ENCODE results near the gene HEATR1. TPM values are rescaled to one million over a fixed set of nuclear protein-coding genes. Genes with fewer than 3 reads are reported as not detected.

Gene HEATR1
- total RNA-seq, 1 donor from 2014 or later: 54.9 TPM

DNA sequence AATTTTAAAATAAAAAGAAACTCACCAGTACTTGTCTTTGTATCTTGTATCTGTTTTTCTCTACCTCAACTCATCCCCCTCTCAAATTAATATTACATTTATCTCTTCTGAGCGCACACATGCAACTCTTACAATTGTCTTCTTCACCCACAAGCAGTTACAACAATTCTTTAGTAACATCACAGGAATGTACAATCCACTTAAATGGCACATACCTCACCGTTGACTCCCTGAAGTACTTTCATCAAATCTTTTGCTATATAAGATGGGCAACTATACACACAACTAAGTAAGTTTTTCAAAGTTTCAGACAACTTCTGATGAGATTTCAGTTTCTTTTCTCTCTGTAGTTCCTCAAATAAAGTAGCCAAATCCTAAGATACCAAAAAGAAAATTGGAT is 28.3 kb downstream of the HEATR1 start:
- DNase-seq (ENCODE audit: low spot score): no peak
- Histone ChIP-seq H3K4me1 (no peaks in the 10 kb centered on the region), H3K36me3 (peaks cover 18% of the 10 kb centered on the region), H3K27ac (no peak overlapping the region), H3K9ac (no peak overlapping the region), H3K4me3 (no peak overlapping the region), H4K20me1 (ENCODE audit: low read depth) (no peaks in the 10 kb centered on the region), H3K9me3 (ENCODE audit: low read depth) (no peaks in the 10 kb centered on the region), H3K4me2 (no peak overlapping the region), H3K27me3 (no peaks in the 10 kb centered on the region), H2AFZ (replicated peaks) (no peak overlapping the region), H3K79me2 (ENCODE audit: low read depth) (no peaks in the 10 kb centered on the region), H3F3A (ENCODE audit: low read depth) (no peaks in the 10 kb centered on the region)
- Mint-ChIP-seq H3K4me1 (no peaks in the 10 kb centered on the region), H3K4me3 (no peak overlapping the region), H3K27me3 (ENCODE audit: insufficient read depth, low read depth) (no peaks in the 10 kb centered on the region), H3K27ac (no peak overlapping the region), H3K36me3 (peaks cover 7% of the 10 kb centered on the region), H3K9me3 (no peaks in the 10 kb centered on the region)
- no peak for TF ChIP-seq EZH2 (IDR thresholded peaks at IDR 0.05)
- TF ChIP-seq EZH2phosphoT487 (IDR thresholded peaks at IDR 0.05): no peak
- TF ChIP-seq, protein P1, sequence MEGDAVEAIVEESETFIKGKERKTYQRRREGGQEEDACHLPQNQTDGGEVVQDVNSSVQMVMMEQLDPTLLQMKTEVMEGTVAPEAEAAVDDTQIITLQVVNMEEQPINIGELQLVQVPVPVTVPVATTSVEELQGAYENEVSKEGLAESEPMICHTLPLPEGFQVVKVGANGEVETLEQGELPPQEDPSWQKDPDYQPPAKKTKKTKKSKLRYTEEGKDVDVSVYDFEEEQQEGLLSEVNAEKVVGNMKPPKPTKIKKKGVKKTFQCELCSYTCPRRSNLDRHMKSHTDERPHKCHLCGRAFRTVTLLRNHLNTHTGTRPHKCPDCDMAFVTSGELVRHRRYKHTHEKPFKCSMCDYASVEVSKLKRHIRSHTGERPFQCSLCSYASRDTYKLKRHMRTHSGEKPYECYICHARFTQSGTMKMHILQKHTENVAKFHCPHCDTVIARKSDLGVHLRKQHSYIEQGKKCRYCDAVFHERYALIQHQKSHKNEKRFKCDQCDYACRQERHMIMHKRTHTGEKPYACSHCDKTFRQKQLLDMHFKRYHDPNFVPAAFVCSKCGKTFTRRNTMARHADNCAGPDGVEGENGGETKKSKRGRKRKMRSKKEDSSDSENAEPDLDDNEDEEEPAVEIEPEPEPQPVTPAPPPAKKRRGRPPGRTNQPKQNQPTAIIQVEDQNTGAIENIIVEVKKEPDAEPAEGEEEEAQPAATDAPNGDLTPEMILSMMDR (IDR thresholded peaks at IDR 0.05): no peak

DNA sequence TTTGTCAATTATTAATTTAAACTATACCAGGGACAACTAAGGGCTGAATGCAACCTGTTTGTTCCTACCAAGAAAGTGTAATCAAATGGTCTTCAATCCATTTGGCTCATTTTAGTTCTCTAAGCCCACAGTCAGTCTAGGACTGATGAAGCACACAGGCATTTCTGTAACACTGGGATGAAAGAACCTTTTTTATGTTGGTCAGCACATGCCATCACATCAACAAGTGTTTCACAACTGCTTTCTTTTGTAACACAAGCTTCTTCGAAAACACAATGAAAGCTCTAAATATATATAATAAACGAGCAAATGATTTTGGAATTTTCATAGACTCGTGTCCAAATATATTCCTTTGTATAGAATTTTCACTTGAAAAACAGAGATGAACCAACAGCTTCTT is 28.8 kb downstream of the HEATR1 start:
- Histone ChIP-seq H2AFZ (replicated peaks) (no peak overlapping the region), H3K4me3 (no peak overlapping the region), H3K9ac (no peak overlapping the region), H3F3A (ENCODE audit: low read depth) (no peaks in the 10 kb centered on the region), H3K79me2 (ENCODE audit: low read depth) (no peaks in the 10 kb centered on the region), H4K20me1 (ENCODE audit: low read depth) (no peaks in the 10 kb centered on the region), H3K27me3 (no peaks in the 10 kb centered on the region), H3K4me1 (no peaks in the 10 kb centered on the region), H3K36me3 (peaks cover 22% of the 10 kb centered on the region), H3K27ac (no peak overlapping the region), H3K9me3 (ENCODE audit: low read depth) (no peaks in the 10 kb centered on the region), H3K4me2 (no peak overlapping the region)
- Mint-ChIP-seq H3K4me3 (no peak overlapping the region), H3K9me3 (no peaks in the 10 kb centered on the region), H3K27ac (no peak overlapping the region), H3K27me3 (ENCODE audit: insufficient read depth, low read depth) (no peaks in the 10 kb centered on the region), H3K36me3 (peaks cover 5% of the 10 kb centered on the region), H3K4me1 (no peaks in the 10 kb centered on the region)
- no peak for DNase-seq (ENCODE audit: low spot score)
- TF ChIP-seq, protein P1 (IDR thresholded peaks at IDR 0.05): no peak

DNA sequence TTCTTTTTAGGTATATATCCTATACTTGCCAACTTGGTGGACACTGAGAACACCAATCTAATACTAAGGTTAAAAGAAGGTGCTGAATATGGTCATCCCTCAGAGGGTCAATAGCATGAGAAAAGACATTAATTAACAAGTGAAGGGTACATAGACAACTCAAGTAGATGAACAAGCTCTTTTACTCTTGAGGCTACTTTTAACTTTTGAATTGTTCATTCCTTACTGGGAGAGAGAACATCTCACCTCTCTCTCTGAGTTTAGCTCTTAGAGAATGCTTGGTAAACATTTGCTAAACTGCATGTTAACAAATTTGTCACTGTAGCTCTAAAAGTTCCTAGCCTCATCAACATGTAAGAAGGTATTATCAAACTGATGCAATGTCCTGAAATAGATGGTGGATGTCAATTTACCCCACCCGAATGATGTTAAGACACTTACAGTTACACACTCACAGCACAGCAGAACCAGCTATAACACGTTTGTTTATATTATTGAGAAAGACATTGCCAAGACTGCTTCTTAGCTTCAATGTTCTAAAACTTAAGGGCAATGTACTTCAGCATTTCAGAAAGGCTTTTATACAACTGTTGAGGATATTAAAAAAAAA is 35.9 kb downstream of the HEATR1 start:
- no peak overlapping the region for H3K4me3 ChIP-seq
- H3F3A ChIP-seq (ENCODE audit: low read depth): no peaks in the 10 kb centered on the region
- H3K9ac ChIP-seq: no peak overlapping the region

More for the DNA sequence above, 35.9 kb downstream of the HEATR1 start:
- Histone ChIP-seq H3K4me1 (no peaks in the 10 kb centered on the region), H3K36me3 (peaks cover 14% of the 10 kb centered on the region), H3K79me2 (ENCODE audit: low read depth) (no peaks in the 10 kb centered on the region), H3K27ac (no peak overlapping the region), H3K4me2 (no peak overlapping the region), H2AFZ (replicated peaks) (no peak overlapping the region), H3K27me3 (no peaks in the 10 kb centered on the region), H4K20me1 (ENCODE audit: low read depth) (no peaks in the 10 kb centered on the region), H3K9me3 (ENCODE audit: low read depth) (no peaks in the 10 kb centered on the region)
- Mint-ChIP-seq H3K4me3 (no peak overlapping the region), H3K27ac (no peak overlapping the region), H3K36me3 (peaks cover 28% of the 10 kb centered on the region), H3K27me3 (ENCODE audit: insufficient read depth, low read depth) (no peaks in the 10 kb centered on the region), H3K9me3 (no peaks in the 10 kb centered on the region), H3K4me1 (no peaks in the 10 kb centered on the region)
- TF ChIP-seq EZH2phosphoT487 (IDR thresholded peaks at IDR 0.05) (no peak), EZH2 (IDR thresholded peaks at IDR 0.05) (no peak)
- TF ChIP-seq, protein P1 (IDR thresholded peaks at IDR 0.05): no peak
- DNase-seq (ENCODE audit: low spot score): no peak

All from neural progenitor cell (in vitro differentiated cells).